ENCODE measurements around the gene BMP7. TPM values are rescaled to one million over a fixed set of nuclear protein-coding genes. Genes with fewer than 3 reads are reported as not detected.

Gene BMP7
- total RNA-seq, 1 experiment from 2014 or later: not detected

DNA sequence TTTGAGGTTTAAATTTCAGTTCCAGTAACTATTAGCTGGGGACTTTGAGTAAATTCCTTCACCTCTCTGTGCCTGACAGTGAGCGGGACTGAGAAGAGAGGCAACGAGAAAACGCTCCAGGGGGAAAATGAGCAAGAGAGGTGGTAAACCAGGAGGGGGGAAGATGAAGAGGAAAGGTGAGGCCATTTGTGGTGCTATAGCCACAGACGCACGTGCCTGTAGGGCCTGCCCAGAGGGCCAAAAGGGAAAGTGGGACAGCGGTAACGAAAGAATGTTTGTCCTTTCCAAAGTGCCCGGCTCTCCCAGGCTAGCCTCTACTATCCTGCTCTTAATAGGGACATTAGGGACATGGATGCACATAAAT, 99.2 kb downstream of the BMP7 start:
- no peaks in the 10 kb centered on the region for H3K36me3 Mint-ChIP-seq (ENCODE audit: insufficient read depth, unreplicated experiment)

DNA sequence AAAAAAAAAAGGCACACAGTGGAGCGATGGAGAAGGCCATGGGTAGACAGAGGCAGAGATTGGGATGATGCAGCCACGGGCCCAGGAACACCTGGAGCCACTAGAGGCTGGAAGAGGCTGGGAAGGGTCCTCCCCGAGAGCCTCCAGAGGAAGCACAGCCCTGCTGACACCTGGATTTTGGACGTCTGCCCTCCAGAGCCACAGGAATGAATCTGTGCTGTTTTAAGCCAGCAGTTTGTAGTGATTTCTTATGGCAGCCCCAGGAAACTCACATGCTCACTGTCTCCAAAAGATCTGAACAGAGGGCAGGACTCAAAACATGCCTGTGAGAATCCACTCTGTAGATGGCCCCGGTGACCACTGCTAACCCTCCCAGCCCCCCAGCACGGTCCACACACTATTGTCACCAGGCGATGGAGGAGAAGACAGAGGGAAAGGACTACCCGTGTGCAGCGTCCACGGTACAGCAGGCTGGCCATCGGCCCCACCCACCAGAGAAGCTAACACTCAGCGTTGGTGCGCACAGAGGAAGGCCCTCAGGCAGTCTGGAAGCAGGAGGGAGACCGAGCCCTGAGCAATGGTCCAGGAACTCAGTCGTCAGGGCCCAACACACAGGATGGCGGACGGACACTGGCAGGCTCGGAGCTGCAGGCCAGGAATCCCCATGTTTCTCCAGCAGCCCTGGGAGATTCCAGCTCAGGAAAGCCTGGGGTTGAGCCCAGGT, 99.7 kb downstream of the BMP7 start:
- Mint-ChIP-seq H3K4me3 (ENCODE audit: unreplicated experiment) (no peak overlapping the region), H3K9me3 (ENCODE audit: unreplicated experiment) (no peaks in the 10 kb centered on the region), H3K36me3 (ENCODE audit: insufficient read depth, unreplicated experiment) (no peaks in the 10 kb centered on the region), H3K27me3 (ENCODE audit: insufficient read depth, unreplicated experiment) (no peaks in the 10 kb centered on the region), H3K4me1 (ENCODE audit: insufficient read depth, unreplicated experiment) (no peaks in the 10 kb centered on the region), H3K27ac (ENCODE audit: low read depth, unreplicated experiment) (no peak overlapping the region)
- DNase-seq (ENCODE audit: unreplicated experiment): no peak
- ChIA-PET CTCF (interaction anchor here (0.6 to 0.7 kb wide), 2 partner anchors 159 to 184 kb away, joined by 3 read pairs; no protein-coding TSS in a partner anchor), POLR2A (no interaction called here)
- intact Hi-C loops (cut with micrococcal nuclease): no loop called here
- BruUV-seq (replicated peaks): no TSS peak
- TF ChIP-seq, protein P1, sequence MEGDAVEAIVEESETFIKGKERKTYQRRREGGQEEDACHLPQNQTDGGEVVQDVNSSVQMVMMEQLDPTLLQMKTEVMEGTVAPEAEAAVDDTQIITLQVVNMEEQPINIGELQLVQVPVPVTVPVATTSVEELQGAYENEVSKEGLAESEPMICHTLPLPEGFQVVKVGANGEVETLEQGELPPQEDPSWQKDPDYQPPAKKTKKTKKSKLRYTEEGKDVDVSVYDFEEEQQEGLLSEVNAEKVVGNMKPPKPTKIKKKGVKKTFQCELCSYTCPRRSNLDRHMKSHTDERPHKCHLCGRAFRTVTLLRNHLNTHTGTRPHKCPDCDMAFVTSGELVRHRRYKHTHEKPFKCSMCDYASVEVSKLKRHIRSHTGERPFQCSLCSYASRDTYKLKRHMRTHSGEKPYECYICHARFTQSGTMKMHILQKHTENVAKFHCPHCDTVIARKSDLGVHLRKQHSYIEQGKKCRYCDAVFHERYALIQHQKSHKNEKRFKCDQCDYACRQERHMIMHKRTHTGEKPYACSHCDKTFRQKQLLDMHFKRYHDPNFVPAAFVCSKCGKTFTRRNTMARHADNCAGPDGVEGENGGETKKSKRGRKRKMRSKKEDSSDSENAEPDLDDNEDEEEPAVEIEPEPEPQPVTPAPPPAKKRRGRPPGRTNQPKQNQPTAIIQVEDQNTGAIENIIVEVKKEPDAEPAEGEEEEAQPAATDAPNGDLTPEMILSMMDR (IDR thresholded peaks at IDR 0.05; ENCODE audit: unreplicated experiment): no peak

More for the DNA sequence above, 99.2 kb downstream of the BMP7 start:
- BruUV-seq (replicated peaks): no TSS peak
- CTCF ChIA-PET: interaction anchor here (0.7 kb wide), 1 partner anchor 183 kb away, joined by 3 read pairs; no protein-coding TSS in a partner anchor
- Mint-ChIP-seq H3K4me1 (ENCODE audit: insufficient read depth, unreplicated experiment) (no peaks in the 10 kb centered on the region), H3K27ac (ENCODE audit: low read depth, unreplicated experiment) (no peak overlapping the region), H3K9me3 (ENCODE audit: unreplicated experiment) (no peaks in the 10 kb centered on the region), H3K27me3 (ENCODE audit: insufficient read depth, unreplicated experiment) (no peaks in the 10 kb centered on the region), H3K4me3 (ENCODE audit: unreplicated experiment) (no peak overlapping the region)
- TF ChIP-seq, protein P1 (IDR thresholded peaks at IDR 0.05; ENCODE audit: unreplicated experiment): no peak
- DNase-seq (ENCODE audit: unreplicated experiment): no peak
- POLR2A ChIA-PET: no interaction called here
- intact Hi-C loops (cut with micrococcal nuclease): no loop called here

DNA sequence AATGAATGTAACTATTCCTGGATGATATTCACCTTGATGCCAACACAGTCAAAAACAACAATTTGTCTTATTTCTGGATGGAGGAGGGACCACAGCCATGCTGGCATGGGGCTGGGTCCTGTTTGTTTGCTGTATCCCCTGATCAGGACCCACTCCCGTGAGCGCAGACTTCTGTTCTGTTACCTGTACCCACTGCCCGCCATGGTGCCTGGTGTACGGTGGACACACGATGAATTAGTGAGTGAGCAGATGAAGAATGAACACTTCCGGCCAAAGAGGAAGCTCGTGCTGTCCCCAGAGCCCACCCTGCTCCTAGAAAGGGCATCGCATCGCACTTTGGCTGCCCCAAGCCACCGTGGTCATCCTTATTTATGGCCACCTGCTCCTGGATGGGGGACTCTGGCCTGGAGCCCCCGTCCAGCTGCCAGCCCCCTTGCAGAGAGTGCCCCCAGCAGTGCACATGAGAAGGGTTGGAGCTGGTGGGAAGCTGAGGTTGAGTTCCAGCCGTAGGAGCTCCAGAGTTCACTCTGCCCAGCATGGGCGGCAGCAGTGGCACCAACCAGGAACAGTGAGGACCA, 100.9 kb downstream of the BMP7 start:
- TF ChIP-seq, protein P1 (IDR thresholded peaks at IDR 0.05; ENCODE audit: unreplicated experiment): no peak
- H3K4me1 Mint-ChIP-seq (ENCODE audit: insufficient read depth, unreplicated experiment): no peaks in the 10 kb centered on the region
- H3K36me3 Mint-ChIP-seq (ENCODE audit: insufficient read depth, unreplicated experiment): no peaks in the 10 kb centered on the region
- intact Hi-C loops (cut with micrococcal nuclease): no loop called here
- peaks cover 8% of the 10 kb centered on the region for H3K27me3 Mint-ChIP-seq (ENCODE audit: insufficient read depth, unreplicated experiment)
- no peak for DNase-seq (ENCODE audit: unreplicated experiment)
- no peak overlapping the region for H3K4me3 Mint-ChIP-seq (ENCODE audit: unreplicated experiment)
- H3K27ac Mint-ChIP-seq (ENCODE audit: low read depth, unreplicated experiment): no peak overlapping the region
- CTCF ChIA-PET: interaction anchor here (0.6 to 0.9 kb wide), 2 partner anchors 14 to 70 kb away, joined by 3 to 5 read pairs; no protein-coding TSS in a partner anchor
- no TSS peak for BruUV-seq (replicated peaks)
- no peaks in the 10 kb centered on the region for H3K9me3 Mint-ChIP-seq (ENCODE audit: unreplicated experiment)
- POLR2A ChIA-PET: no interaction called here

DNA sequence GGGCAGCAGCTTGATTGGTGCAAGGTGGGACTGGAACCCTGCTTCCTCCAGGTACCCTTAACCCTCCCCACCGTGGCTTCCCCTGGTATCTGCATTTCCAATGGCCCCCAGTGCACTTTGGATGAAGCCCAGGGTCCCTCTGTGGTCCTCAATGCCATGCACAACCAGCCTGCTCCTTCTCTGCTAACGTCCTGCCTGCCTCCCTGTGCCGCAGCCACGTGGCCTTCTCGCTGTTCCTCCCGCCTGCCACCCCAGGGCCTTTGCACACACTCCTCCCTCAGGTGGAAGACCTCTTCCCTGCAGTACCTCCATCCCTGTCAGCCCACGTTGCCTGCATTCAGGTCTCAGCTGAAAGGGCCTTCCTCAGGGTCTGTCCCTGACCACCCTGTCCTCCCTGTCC, 101.6 kb downstream of the BMP7 start:
- TF ChIP-seq, protein P1 (IDR thresholded peaks at IDR 0.05; ENCODE audit: unreplicated experiment): no peak
- CTCF ChIA-PET: interaction anchor here (0.9 kb wide), 1 partner anchor 69 kb away, joined by 3 read pairs; no protein-coding TSS in a partner anchor
- Mint-ChIP-seq H3K27me3 (ENCODE audit: insufficient read depth, unreplicated experiment) (peaks cover 12% of the 10 kb centered on the region), H3K9me3 (ENCODE audit: unreplicated experiment) (no peaks in the 10 kb centered on the region), H3K4me3 (ENCODE audit: unreplicated experiment) (no peak overlapping the region), H3K27ac (ENCODE audit: low read depth, unreplicated experiment) (no peak overlapping the region), H3K4me1 (ENCODE audit: insufficient read depth, unreplicated experiment) (no peaks in the 10 kb centered on the region), H3K36me3 (ENCODE audit: insufficient read depth, unreplicated experiment) (no peaks in the 10 kb centered on the region)
- DNase-seq (ENCODE audit: unreplicated experiment): no peak
- POLR2A ChIA-PET: interaction anchor here (0.6 kb wide), 1 partner anchor 37 kb away, joined by 3 read pairs; no protein-coding TSS in a partner anchor
- no TSS peak for BruUV-seq (replicated peaks)
- intact Hi-C loops (cut with micrococcal nuclease): no loop called here
